Keratinocyte (primary cell): ENCODE measurements around the gene PIAS1. TPM values are rescaled to one million over a fixed set of nuclear protein-coding genes. Genes with fewer than 3 reads are reported as not detected.

Source experiments
- DNase-seq: peaks from one replicate; pipeline ENCODE4 v3.0.0-alpha.2; 2011; ENCODE audit warnings: low read depth, missing footprints, low spot score
- FAIRE-seq: peaks from 2 replicates; lab custom pipeline; 2011; peaks lifted over from hg19 to GRCh38; lab: Jason Lieb, UNC
- H2AFZ ChIP-seq: 2 replicates; pipeline ENCODE4 v1.6.0; 2012; ENCODE audit warnings: low read length, control low read depth, inconsistent platforms; ENCODE audit not compliant: control insufficient read depth
- H3K27ac ChIP-seq: 2 replicates; pipeline ENCODE4 v1.5.1; 2011; ENCODE audit warnings: low read length; ENCODE audit not compliant: control insufficient read depth, insufficient read depth
- H3K27me3 ChIP-seq: 3 replicates; pipeline ENCODE4 v1.6.0; 2011; ENCODE audit warnings: low read length; ENCODE audit not compliant: control insufficient read depth, insufficient read depth; ENCODE audit errors: extremely low read depth
- H3K36me3 ChIP-seq, 2 experiments: 2 replicates in 1 of 2; 3 replicates in 1 of 2; pipeline ENCODE4 v1.5.1; 2011; ENCODE audit warnings: low read length in 2 of 2, mild to moderate bottlenecking in 1 of 2; ENCODE audit not compliant: control insufficient read depth in 2 of 2, insufficient read depth in 2 of 2; ENCODE audit errors: extremely low read depth in 1 of 2
- H3K4me1 ChIP-seq: 3 replicates; pipeline ENCODE4 v1.5.1; 2011; ENCODE audit warnings: low read length; ENCODE audit not compliant: control insufficient read depth, insufficient read depth; ENCODE audit errors: extremely low read depth
- H3K4me2 ChIP-seq: 3 replicates; pipeline ENCODE4 v1.6.0; 2011; ENCODE audit warnings: low read depth, low read length; ENCODE audit not compliant: control insufficient read depth, insufficient read depth; ENCODE audit errors: extremely low read depth
- H3K4me3 ChIP-seq, 3 experiments: fragments of 200-600 bp in 1 of 3; sonication (generic) in 1 of 3; 2 replicates in 2 of 3; 3 replicates in 1 of 3; pipeline ENCODE4 v1.5.1; 2011 to 2016; ENCODE audit warnings: low read length in 3 of 3, mild to moderate bottlenecking in 3 of 3, control low read depth in 2 of 3, inconsistent platforms in 1 of 3, low read depth in 1 of 3, mixed read lengths in 1 of 3, mixed run types in 1 of 3, moderate library complexity in 1 of 3; ENCODE audit not compliant: control insufficient read depth in 2 of 3, insufficient read depth in 2 of 3; ENCODE audit errors: extremely low read depth in 1 of 3
- H3K79me2 ChIP-seq: 2 replicates; pipeline ENCODE4 v1.6.0; 2012; ENCODE audit warnings: low read length; ENCODE audit not compliant: control insufficient read depth, insufficient read depth
- H3K9ac ChIP-seq: 3 replicates; pipeline ENCODE4 v1.6.0; 2011; ENCODE audit warnings: low read length; ENCODE audit not compliant: control insufficient read depth, insufficient read depth; ENCODE audit errors: extremely low read depth
- H3K9me1 ChIP-seq: 3 replicates; pipeline ENCODE4 v1.6.0; 2011; ENCODE audit warnings: low read length; ENCODE audit not compliant: control insufficient read depth, insufficient read depth; ENCODE audit errors: extremely low read depth
- H3K9me3 ChIP-seq: 2 replicates; pipeline ENCODE4 v1.5.1; 2012; ENCODE audit warnings: low read depth, low read length; ENCODE audit not compliant: control insufficient read depth
- H4K20me1 ChIP-seq: 3 replicates; pipeline ENCODE4 v1.6.0; 2011; ENCODE audit warnings: low read length; ENCODE audit not compliant: control insufficient read depth, insufficient read depth; ENCODE audit errors: extremely low read depth
- EZH2 ChIP-seq: IDR thresholded peaks from one replicate; pipeline ENCODE4 v1.6.1; 2012; ENCODE audit warnings: inconsistent platforms, mild to moderate bottlenecking, low read length, moderate library complexity
- dilution Hi-C: fragments of 300-500 bp; cut with MboI; formaldehyde crosslinking; loops from one replicate; pipeline ENCODE4 v1.7.0; 2020; ENCODE audit warnings: low sequenced_read_pairs; ENCODE audit not compliant: extremely low pct_ligation_motif_present
- polyA plus RNA-seq, 5 experiments: library from polyadenylated mRNA; depleted of rRNA in 3 of 5; stranded (reverse) in 3 of 5; stranded (forward) in 1 of 5; unstranded in 1 of 5; fragments of >200 nt; gene quantifications; 1 replicate in 1 of 5; 2 replicates in 3 of 5; 3 replicates in 1 of 5; pipeline versions ENCODE4 v1.2.1 to v1.2.3, GENCODE V29; 2011 to 2012; ENCODE audit warnings: missing spikeins in 2 of 5, low read depth in 1 of 5, low replicate concordance in 1 of 5
- TF ChIP-seq, protein P1 (sequence below), 3 experiments: IDR thresholded peaks in 1 of 3; conservative IDR thresholded peaks in 1 of 3; optimal IDR thresholded peaks in 1 of 3; 2 replicates in 2 of 3; 3 replicates in 1 of 3; pipeline versions ENCODE3 to v1.5.1; 2011; ENCODE audit warnings: low read length in 3 of 3, mild to moderate bottlenecking in 3 of 3, moderate library complexity in 2 of 3, control low read depth in 1 of 3, inconsistent platforms in 1 of 3; ENCODE audit not compliant: insufficient read depth in 2 of 3; ENCODE audit errors: extremely low read depth in 1 of 3

Gene PIAS1
- polyA plus RNA-seq, 1 donor (not counting 4 experiments of a cell fraction or from before 2014, with no cell fraction given) = 58.2 TPM

- dilution Hi-C loops = no loop called here
Observed at GRCh38 chr15:68073576-68074288, 19.6 kb downstream of the PIAS1 start.

GRCh38 chr15:68075764-68076385, 21.8 kb downstream of the PIAS1 start:
- H2AFZ ChIP-seq = no peak overlapping the region
- peaks cover 93% of the 10 kb centered on the region for H3K79me2 ChIP-seq
- no peaks in the 10 kb centered on the region for H3K27me3 ChIP-seq
- DNase-seq (no peak), FAIRE-seq (no peak)
- H3K36me3 ChIP-seq = no peaks in the 10 kb centered on the region
- no peaks in the 10 kb centered on the region for H3K4me1 ChIP-seq
- no peaks in the 10 kb centered on the region for H3K9me3 ChIP-seq
- H3K4me3 ChIP-seq = no peak overlapping the region
- no peak overlapping the region for H3K27ac ChIP-seq
- no peak overlapping the region for H3K9ac ChIP-seq
- dilution Hi-C loops = no loop called here
- peaks cover 13% of the 10 kb centered on the region for H4K20me1 ChIP-seq
- no peak overlapping the region for H3K4me2 ChIP-seq
- TF ChIP-seq, protein P1, sequence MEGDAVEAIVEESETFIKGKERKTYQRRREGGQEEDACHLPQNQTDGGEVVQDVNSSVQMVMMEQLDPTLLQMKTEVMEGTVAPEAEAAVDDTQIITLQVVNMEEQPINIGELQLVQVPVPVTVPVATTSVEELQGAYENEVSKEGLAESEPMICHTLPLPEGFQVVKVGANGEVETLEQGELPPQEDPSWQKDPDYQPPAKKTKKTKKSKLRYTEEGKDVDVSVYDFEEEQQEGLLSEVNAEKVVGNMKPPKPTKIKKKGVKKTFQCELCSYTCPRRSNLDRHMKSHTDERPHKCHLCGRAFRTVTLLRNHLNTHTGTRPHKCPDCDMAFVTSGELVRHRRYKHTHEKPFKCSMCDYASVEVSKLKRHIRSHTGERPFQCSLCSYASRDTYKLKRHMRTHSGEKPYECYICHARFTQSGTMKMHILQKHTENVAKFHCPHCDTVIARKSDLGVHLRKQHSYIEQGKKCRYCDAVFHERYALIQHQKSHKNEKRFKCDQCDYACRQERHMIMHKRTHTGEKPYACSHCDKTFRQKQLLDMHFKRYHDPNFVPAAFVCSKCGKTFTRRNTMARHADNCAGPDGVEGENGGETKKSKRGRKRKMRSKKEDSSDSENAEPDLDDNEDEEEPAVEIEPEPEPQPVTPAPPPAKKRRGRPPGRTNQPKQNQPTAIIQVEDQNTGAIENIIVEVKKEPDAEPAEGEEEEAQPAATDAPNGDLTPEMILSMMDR (optimal IDR thresholded peaks at IDR 0.05 in 1 of 3, IDR thresholded peaks at IDR 0.05 in 1 of 3, conservative IDR thresholded peaks at IDR 0.05 in 1 of 3; ENCODE audit: extremely low read depth in 1 of 3, insufficient read depth in 2 of 3, low read length in 3 of 3) = no peak
- TF ChIP-seq EZH2 = no peak
- H3K9me1 ChIP-seq = peaks cover 2% of the 10 kb centered on the region

More at GRCh38 chr15:68073576-68074288, 19.6 kb downstream of the PIAS1 start:
- no peak for DNase-seq
- no peak for TF ChIP-seq EZH2
- TF ChIP-seq, protein P1 (optimal IDR thresholded peaks at IDR 0.05 in 1 of 3, IDR thresholded peaks at IDR 0.05 in 1 of 3, conservative IDR thresholded peaks at IDR 0.05 in 1 of 3; ENCODE audit: extremely low read depth in 1 of 3, insufficient read depth in 2 of 3, low read length in 3 of 3) = no peak
- Histone ChIP-seq H3K27me3 (no peaks in the 10 kb centered on the region), H3K9me3 (no peaks in the 10 kb centered on the region), H3K36me3 (no peaks in the 10 kb centered on the region), H3K27ac (no peak overlapping the region), H3K4me1 (no peaks in the 10 kb centered on the region), H3K4me2 (no peak overlapping the region), H3K79me2 (peaks cover 93% of the 10 kb centered on the region), H3K9ac (no peak overlapping the region), H3K4me3 (no peak overlapping the region), H4K20me1 (peaks cover 12% of the 10 kb centered on the region), H2AFZ (no peak overlapping the region), H3K9me1 (peaks cover 2% of the 10 kb centered on the region)
- FAIRE-seq = no peak
